Measurements from ENCODE around the gene NTHL1.

NTHL1 gene

DNA sequence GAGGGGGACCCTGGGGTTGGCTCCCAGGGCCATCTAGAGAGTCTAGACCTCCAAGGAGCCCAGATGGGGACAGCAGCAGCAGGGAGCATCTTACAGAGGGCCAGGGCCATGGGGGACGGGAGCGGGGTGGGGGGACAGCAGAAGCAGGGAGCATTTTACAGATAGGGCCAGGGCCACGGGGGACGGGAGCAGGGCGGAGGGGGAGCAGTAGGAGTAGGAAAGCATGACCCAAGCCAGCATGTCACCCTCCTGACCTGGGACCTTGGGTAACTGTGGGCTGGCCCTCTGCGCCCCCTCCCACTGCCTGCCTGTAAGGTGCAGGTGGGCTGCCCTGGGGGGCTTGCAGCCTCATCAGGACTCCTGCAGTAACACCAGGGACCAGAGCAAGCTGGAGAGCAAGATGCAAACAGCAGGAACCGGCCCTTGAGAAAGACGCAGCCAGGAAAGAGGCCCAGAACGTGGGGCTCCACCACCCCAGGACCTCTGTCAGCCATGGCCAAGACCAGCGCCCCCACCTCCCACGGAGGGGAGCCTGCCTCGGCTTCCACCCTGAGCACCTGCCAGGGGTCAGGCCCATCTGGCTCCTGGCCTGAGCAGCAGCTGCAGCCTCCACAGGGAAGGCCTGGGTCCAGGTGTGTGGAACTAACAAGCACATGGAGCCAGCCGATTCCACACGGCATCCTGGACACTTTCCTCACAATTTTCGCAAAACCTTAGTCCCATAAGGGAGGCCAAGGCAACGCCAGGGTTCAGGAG, 40.4 kb downstream of the NTHL1 start:
- DNase-seq: no peak

DNA sequence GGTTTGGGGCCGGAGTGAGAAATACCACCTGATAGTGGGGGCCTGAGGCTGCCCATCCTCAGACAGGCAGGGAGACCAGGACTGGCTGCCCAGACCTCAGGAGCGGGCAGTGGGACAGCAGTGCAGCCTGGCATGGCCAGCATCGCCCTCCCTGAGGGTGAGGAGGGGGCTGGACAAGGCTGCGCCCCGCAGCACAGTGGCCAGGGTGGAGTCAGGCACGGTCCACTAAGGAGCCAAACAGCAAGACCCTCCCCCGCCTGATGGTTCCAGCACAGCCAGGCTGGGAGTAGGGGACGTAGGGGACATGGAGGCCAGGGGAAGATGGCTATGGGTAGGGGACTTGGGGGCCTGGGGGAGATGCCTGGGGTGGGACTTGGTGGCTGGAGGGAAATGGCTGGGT, 41.3 kb downstream of the NTHL1 start:
- no peak for DNase-seq

GRCh38 chr16:2005646-2006045, 42.0 kb downstream of the NTHL1 start:
- no peak for DNase-seq

GRCh38 chr16:2004795-2005517, 42.7 kb downstream of the NTHL1 start:
- no peak for DNase-seq

GRCh38 chr16:2003827-2004641, 43.6 kb downstream of the NTHL1 start:
- peak; percentile 90 to 91 for DNase-seq

- DNase-seq: no peak
Observed at GRCh38 chr16:2003231-2003826, 44.3 kb downstream of the NTHL1 start.

- no peak for DNase-seq
Observed at GRCh38 chr16:2002406-2003230, 45.0 kb downstream of the NTHL1 start.

- DNase-seq: no peak
Observed at GRCh38 chr16:2001456-2002355, 45.9 kb downstream of the NTHL1 start.

GRCh38 chr16:2001035-2001434, 46.6 kb downstream of the NTHL1 start:
- DNase-seq: no peak

- no peak for DNase-seq
Observed at GRCh38 chr16:1999866-2000514, 47.6 kb downstream of the NTHL1 start.

DNA sequence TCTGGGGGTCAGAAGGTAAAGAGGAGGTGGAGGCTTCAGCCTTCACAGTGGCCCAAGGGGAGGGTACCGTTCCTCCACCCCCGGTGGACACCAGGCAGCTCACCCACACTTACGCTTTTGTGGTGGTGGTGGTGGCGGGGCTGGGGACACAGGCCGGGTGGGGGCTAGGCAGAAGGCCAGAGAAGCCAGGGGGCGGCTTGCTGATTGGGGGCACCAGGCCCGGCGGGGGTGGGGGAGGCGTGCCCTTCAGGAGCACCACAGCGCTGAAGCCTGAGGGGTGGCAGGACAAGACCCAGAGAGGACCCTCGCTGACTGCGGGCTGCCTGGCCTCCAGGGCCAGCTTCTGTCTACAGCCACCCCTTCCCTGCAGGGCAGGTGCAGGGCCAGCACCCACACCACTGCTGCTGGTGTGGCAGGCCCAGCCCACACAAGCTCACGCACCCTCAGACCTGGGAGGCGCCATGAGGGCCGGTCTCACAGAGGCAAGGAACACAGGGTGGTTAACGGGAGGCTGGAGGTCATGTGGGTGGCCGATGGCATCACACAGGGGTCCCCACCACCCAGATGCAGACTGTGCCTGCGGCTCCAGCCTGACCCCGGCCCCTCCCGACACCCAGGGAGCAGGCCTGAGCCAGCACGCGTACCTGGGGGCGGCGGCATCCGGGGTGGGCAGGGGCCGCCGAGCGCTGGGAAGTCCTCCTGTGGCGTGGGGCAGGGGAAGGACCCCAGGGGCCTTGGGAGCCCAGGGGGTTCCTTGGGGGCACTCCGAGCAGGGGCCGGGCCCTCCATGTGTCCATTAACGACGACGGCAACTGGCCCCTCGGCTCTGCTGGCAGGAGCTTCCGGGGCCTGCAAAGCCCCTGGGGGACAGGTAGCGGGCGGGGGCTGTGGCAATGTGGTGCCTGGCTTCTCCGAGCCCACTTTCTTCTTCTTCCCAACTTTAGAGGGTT, 48.5 kb downstream of the NTHL1 start:
- DNase-seq: no peak

DNA sequence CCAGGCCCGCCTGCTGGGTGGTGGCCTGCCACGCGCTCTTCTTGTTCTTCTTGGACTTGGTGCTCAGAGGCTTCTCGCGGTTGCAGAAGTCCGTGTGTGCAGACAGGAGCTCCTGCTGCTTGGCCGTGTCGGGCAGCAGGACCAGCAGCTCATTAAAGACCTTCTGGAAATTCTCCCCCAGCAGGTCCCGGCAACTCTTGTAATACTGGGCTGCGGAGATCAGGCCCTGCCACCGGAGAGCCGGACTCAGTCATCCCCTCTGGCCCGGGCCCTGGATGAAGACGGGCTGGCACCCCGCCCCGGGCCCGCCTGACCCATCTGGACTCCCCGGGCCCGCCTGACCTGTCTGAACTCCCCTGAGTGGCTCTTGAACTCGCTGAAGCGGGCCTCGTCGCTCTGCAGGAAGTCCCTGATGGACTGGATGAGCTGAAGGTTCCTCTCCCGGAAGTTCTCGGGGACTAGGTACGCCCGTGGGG, 49.2 kb downstream of the NTHL1 start:
- no peak for DNase-seq

- no peak for DNase-seq
Observed at GRCh38 chr16:1997494-1998359, 49.9 kb downstream of the NTHL1 start.

- DNase-seq: no peak
Observed at GRCh38 chr16:1993731-1994131, 53.9 kb downstream of the NTHL1 start.

GRCh38 chr16:1992704-1993317, 54.8 kb downstream of the NTHL1 start:
- DNase-seq: no peak

GRCh38 chr16:1991948-1992703, 55.5 kb downstream of the NTHL1 start:
- DNase-seq: peak; percentile 94 to 98

- no peak for DNase-seq
Observed at GRCh38 chr16:1991588-1991947, 56.1 kb downstream of the NTHL1 start.
